MM.1S (cell line): ENCODE data around the gene TCEANC2.

ENCODE experiments used
- DNase-seq: peaks from one replicate; pipeline ENCODE4 v3.0.0-alpha.2; 2015
- H2AFZ ChIP-seq: fragments of 300-600 bp; sonication (generic); 2 replicates; pipeline ENCODE4 v1.6.0; 2016; ENCODE audit warnings: antibody characterized with exemption, low read length
- H3F3A ChIP-seq: fragments of 300-600 bp; sonication (generic); 2 replicates; pipeline ENCODE4 v1.6.1; 2016; ENCODE audit warnings: mild to moderate bottlenecking, antibody characterized with exemption, low read length, moderate library complexity, mixed read lengths; ENCODE audit not compliant: insufficient read depth
- H3K27ac ChIP-seq: fragments of 300-600 bp; sonication (generic); 2 replicates; pipeline ENCODE4 v1.5.1; 2016; ENCODE audit warnings: mild to moderate bottlenecking, low read length
- H3K27me3 ChIP-seq: fragments of 300-600 bp; sonication (generic); replicated peaks from 2 replicates; pipeline ENCODE4 v1.6.0; 2016; ENCODE audit warnings: low read length; ENCODE audit not compliant: insufficient read depth
- H3K36me3 ChIP-seq: fragments of 300-600 bp; sonication (generic); replicated peaks from 2 replicates; pipeline ENCODE4 v1.6.1; 2016; ENCODE audit warnings: mild to moderate bottlenecking, low read length, mixed read lengths; ENCODE audit not compliant: insufficient read depth
- H3K4me1 ChIP-seq: fragments of 300-600 bp; sonication (generic); 2 replicates; pipeline ENCODE4 v1.6.1; 2016; ENCODE audit warnings: low read length, mixed read lengths
- H3K4me2 ChIP-seq: fragments of 300-600 bp; sonication (generic); 2 replicates; pipeline ENCODE4 v1.6.0; 2016; ENCODE audit warnings: low read depth, low read length
- H3K4me3 ChIP-seq: fragments of 300-600 bp; sonication (generic); 2 replicates; pipeline ENCODE4 v1.5.1; 2016; ENCODE audit warnings: low read length, mixed read lengths
- H3K79me2 ChIP-seq: fragments of 300-600 bp; sonication (generic); 2 replicates; pipeline ENCODE4 v1.6.1; 2016; ENCODE audit warnings: mixed run types, low read length, mixed read lengths
- H3K9ac ChIP-seq: fragments of 300-600 bp; sonication (generic); 2 replicates; pipeline ENCODE4 v1.6.1; 2016; ENCODE audit warnings: low read length, mixed read lengths
- H3K9me2 ChIP-seq: fragments of 300-600 bp; sonication (generic); replicated peaks from 2 replicates; pipeline ENCODE4 v1.6.1; 2016; ENCODE audit warnings: mild to moderate bottlenecking, low read length, mixed read lengths; ENCODE audit not compliant: insufficient read depth
- H3K9me3 ChIP-seq: fragments of 300-600 bp; sonication (generic); replicated peaks from 2 replicates; pipeline ENCODE4 v1.6.1; 2016; ENCODE audit warnings: mild to moderate bottlenecking, low read length, mixed read lengths; ENCODE audit not compliant: insufficient read depth
- H4K20me1 ChIP-seq: fragments of 300-600 bp; sonication (generic); 2 replicates; pipeline ENCODE4 v1.6.1; 2016; ENCODE audit warnings: mild to moderate bottlenecking, low read length, moderate library complexity, mixed read lengths; ENCODE audit not compliant: insufficient read depth
- EZH2 ChIP-seq: fragments of 300-600 bp; sonication (generic); optimal IDR thresholded peaks from 2 replicates; pipeline ENCODE3; 2017; ENCODE audit warnings: low read depth, mild to moderate bottlenecking, antibody characterized with exemption, low read length, mixed read lengths
- EZH2phosphoT487 ChIP-seq: fragments of 300-600 bp; sonication (generic); IDR thresholded peaks from 2 replicates; pipeline ENCODE4 v1.6.1; 2018; ENCODE audit warnings: antibody characterized with exemption, low read length
- TF ChIP-seq, protein P1 (sequence below): fragments of 300-600 bp; sonication (generic); IDR thresholded peaks from 2 replicates; pipeline ENCODE4 v1.5.1; 2016; ENCODE audit warnings: antibody characterized with exemption, low read length, mixed read lengths

The TCEANC2 gene

DNA sequence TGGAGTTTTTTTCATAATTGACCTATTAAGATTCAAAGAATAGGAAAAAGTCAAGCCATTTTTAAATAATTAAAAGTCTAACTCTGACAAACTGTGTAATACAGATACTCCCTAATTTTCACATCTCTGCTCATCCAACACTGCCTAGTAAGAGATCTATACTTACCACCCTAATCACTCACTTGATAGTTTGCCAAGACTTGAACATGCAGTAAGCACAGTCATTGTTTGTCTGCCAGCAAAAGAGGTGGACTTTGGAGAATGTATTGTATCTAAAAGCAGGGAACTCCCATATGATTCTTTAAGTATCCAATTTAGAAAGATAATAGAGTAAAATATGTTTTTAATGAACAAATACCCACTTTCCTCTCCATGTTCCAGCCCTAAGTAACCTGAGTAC lies 15.9 kb upstream of the TCEANC2 start:
- TF ChIP-seq, protein P1, sequence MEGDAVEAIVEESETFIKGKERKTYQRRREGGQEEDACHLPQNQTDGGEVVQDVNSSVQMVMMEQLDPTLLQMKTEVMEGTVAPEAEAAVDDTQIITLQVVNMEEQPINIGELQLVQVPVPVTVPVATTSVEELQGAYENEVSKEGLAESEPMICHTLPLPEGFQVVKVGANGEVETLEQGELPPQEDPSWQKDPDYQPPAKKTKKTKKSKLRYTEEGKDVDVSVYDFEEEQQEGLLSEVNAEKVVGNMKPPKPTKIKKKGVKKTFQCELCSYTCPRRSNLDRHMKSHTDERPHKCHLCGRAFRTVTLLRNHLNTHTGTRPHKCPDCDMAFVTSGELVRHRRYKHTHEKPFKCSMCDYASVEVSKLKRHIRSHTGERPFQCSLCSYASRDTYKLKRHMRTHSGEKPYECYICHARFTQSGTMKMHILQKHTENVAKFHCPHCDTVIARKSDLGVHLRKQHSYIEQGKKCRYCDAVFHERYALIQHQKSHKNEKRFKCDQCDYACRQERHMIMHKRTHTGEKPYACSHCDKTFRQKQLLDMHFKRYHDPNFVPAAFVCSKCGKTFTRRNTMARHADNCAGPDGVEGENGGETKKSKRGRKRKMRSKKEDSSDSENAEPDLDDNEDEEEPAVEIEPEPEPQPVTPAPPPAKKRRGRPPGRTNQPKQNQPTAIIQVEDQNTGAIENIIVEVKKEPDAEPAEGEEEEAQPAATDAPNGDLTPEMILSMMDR = no peak
- TF ChIP-seq EZH2 (no peak), EZH2phosphoT487 (no peak)
- H2AFZ ChIP-seq = no peak overlapping the region
- no peak overlapping the region for H3K4me3 ChIP-seq
- H3K27me3 ChIP-seq = no peaks in the 10 kb centered on the region; the same call in 1 of the 2 replicates
- H3K27ac ChIP-seq = no peak overlapping the region
- H3K4me2 ChIP-seq = no peak overlapping the region
- H3K79me2 ChIP-seq = 0 out of 2 replicates have a peak, but pooled peaks cover 3% of the 10 kb centered on the region
- H3F3A ChIP-seq = no peaks in the 10 kb centered on the region
- DNase-seq = no peak
- H3K36me3 ChIP-seq = peaks cover 14% of the 10 kb centered on the region; the same call in 1 of the 2 replicates
- H3K9me2 ChIP-seq = no peaks in the 10 kb centered on the region
- no peaks in the 10 kb centered on the region for H3K9me3 ChIP-seq
- H3K4me1 ChIP-seq = peaks cover 5% of the 10 kb centered on the region; the same call in 1 of the 2 replicates
- H3K9ac ChIP-seq = no peak overlapping the region
- no peaks in the 10 kb centered on the region; the same call in 1 of the 2 replicates for H4K20me1 ChIP-seq

DNA sequence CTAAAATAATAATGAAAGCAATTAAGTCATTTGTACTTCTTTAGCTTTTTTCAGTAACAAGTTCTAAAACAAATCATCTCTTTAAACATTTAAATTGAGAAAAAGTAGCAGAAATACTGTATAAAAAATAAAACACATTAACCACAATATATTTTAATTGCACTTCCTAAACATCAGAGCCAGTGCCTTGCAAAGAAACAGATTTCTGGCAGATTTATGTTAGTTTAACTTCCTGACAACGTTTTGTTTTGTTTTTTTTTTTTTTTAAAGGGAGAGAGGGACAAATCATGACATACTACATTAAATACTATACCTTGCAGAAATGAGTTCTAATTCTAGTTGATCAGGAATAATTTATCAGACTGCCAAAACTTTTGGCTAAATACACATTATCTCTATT lies 11.6 kb upstream of the TCEANC2 start:
- no peak overlapping the region for H3K9ac ChIP-seq

DNA sequence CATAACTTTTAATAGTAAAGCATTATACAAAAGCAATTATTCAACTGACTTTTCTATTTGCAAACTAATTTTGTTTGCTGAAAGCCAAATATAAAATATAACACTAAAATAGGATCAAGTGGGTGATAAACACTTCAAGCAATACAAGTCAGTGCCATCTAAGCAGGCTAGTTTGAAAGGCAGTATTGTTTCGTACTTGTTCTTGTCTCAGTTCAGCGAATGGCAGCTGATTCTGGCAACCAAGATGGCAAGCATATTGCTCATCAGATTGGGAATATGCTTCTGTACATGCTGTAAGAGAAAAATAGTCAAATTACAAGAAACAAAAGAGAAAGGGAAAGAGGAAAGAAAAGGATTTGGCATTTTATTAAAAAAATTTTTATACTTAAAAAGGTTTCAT lies 7.9 kb upstream of the TCEANC2 start:
- no peak for DNase-seq
- Histone ChIP-seq H3K9me3 (no peaks in the 10 kb centered on the region), H3K27me3 (no peaks in the 10 kb centered on the region; the same call in 1 of the 2 replicates), H3F3A (peaks cover 9% of the 10 kb centered on the region), H3K9me2 (no peaks in the 10 kb centered on the region), H3K4me3 (no peak overlapping the region), H4K20me1 (no peaks in the 10 kb centered on the region; the same call in 1 of the 2 replicates), H3K36me3 (no peaks in the 10 kb centered on the region; the same call in 1 of the 2 replicates), H3K27ac (no peak overlapping the region), H3K79me2 (peaks cover 74% of the 10 kb centered on the region), H3K4me2 (no peak overlapping the region), H3K9ac (no peak overlapping the region), H3K4me1 (peaks cover 18% of the 10 kb centered on the region), H2AFZ (no peak overlapping the region)
- TF ChIP-seq, protein P1 = no peak
- TF ChIP-seq EZH2phosphoT487 (no peak), EZH2 (no peak)

More for the DNA sequence above, 11.6 kb upstream of the TCEANC2 start:
- TF ChIP-seq, protein P1 = no peak
- TF ChIP-seq EZH2phosphoT487 (no peak), EZH2 (no peak)
- H4K20me1 ChIP-seq = no peaks in the 10 kb centered on the region; the same call in 1 of the 2 replicates
- H3K4me1 ChIP-seq = peaks cover 6% of the 10 kb centered on the region; the same call in 1 of the 2 replicates
- DNase-seq = no peak
- H2AFZ ChIP-seq = no peak overlapping the region
- H3K4me3 ChIP-seq = no peak overlapping the region
- no peak overlapping the region for H3K27ac ChIP-seq
- H3K36me3 ChIP-seq = peaks cover 8% of the 10 kb centered on the region; the same call in 1 of the 2 replicates
- no peaks in the 10 kb centered on the region for H3K9me2 ChIP-seq
- H3K4me2 ChIP-seq = no peak overlapping the region
- H3K27me3 ChIP-seq = no peaks in the 10 kb centered on the region; the same call in 1 of the 2 replicates
- no peaks in the 10 kb centered on the region for H3F3A ChIP-seq
- peaks cover 37% of the 10 kb centered on the region for H3K79me2 ChIP-seq
- H3K9me3 ChIP-seq = no peaks in the 10 kb centered on the region
